ENCODE results near the gene LZTFL1.

Gene LZTFL1

DNA sequence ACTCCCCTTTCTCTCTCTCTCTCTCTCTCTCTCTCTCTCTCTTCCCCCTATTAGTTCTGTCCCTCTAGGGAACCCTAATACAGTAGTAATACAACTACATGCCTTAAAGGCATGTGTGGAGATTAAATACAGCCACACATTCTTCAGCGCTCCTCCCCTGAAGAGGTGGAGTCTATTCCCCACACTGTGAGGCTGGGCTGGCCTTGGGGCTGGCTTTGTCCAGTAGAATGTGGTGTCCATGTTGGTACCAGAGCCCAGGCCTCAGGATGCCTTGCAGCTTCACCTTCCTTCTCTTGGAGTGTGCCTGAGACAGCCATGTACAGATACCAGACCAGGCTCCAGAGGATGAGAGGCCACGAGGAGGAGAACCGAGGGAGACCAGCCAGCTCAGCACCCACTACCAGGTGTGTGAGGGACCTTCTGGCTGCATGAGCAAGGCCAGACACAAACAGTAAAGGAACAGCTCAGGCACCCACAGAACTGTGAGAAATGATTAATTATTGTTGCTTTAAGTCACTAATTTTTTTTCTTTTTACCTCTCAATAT lies 56.2 kb downstream of the LZTFL1 start:
- no peak for DNase-seq

DNA sequence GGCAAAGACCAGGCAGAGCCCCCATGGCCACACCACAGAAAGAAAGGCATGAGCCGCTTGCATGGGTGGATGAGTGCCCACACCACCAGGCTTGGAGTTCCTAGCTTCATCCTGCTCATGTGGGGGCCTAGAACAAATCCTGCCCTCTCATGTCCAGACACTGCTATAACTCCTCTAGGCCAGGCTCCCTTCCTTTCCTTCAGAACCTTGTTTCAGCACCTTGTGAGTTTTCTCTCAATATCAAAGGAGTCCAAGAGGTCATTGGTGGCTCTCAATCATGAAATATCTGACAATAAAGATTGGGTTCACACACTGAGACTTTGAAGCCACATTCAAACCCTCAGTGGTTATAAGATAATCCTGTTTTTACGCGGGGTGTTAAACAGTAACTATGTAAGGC lies 58.3 kb downstream of the LZTFL1 start:
- DNase-seq, result no peak

DNA sequence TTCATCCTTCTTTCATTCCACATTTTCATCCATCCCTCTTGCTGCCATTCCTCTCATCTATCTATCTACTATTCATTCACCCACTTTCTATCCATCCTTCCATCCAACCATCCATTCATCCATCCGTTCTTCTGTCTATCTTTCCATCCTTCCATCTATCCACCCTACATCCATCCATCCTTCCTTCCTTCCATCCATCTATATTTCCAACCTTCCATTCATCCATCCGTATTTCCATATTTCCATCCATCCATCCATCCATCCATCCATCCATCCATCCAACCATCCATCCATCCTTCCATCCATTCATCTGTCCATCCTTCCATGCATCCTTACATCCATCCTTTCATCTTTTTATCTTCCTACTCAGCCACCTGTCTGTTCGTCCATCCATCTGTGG lies 59.5 kb downstream of the LZTFL1 start:
- no peak for DNase-seq

DNA sequence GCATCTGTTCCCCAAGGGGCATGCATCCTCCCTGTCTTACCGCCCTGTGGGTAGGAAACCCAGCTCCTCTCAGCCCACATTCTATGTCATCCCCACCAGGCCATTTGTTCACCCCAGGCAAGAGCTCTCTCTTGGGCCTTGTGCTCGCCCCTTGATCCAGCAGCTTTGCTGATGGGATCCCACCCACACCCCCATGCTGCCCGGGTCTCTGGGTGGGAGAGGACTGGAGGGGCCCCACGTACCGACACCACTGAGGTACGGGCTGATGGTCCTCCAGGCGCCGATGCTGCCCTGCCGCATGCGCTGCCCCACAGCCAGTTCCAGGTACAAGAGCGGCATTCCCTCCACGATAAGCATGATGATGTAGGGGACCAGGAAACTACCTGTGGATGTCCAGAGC lies 60.1 kb downstream of the LZTFL1 start:
- DNase-seq, result no peak

DNA sequence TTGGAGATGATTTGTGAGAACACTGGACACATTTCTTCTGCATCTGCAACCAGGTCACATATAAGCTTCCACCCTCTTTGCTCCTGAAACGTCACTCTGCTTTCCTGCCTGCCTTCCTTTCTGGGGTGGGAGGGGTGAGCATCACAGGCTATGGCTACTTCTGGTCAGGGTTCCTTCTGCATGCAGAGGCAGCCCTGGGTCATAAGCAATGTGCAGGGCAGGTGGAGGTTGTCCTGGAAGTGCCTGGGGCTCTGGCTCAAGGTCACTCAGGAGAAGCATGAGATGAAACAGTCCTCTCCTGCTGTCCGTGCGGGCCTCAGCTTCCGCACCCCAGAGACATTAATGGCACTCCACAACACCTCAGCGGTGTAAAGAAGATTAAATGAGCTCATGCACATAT lies 60.6 kb downstream of the LZTFL1 start:
- DNase-seq, result no peak

DNA sequence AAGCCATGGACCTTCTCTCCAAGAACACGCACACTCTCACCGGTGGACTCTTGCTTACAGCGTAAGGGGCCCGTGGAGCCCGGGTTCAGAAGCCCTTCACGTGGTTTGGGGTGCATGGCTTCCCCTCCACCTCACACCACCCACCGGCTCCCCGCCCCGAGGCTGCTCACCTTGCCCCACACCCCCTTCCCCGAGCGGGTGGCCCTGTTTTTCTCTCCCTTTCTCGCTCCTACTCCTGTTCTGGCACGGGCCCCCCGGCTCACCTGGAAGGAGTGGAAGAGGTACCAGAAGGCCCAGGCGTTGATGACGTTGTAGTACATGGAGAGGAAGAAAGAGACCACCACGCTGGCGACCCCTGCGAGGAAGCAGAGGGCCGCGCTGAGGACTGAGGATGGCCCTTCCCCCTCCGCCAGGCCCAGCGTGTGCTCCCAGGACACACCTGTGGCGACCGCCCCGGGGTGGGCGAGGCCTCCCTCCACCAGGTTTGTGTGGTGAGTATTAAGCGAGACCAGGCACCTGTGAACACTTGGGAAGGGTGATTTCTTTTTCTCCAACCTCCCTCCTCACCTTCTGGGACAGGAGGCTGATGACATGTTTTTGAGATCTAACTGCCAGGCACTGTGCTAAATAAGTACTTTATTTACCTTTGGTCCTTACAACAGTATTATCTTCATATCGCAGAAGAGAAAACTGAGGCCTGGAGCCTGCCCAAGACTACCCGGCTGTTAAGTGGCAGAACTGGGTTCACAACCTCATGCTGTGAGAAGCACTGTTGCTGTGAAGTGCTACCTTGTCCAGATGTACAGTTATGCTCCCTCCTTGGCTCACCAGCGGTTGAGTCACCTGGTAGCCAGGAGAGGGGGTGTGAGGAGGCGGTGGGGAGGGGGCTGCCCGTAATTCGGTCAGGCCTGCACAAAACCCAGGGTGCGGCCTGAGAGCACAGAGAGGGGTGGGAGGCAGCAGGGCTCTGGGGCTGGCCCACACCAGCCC lies 61.9 kb downstream of the LZTFL1 start:
- no peak for DNase-seq

DNA sequence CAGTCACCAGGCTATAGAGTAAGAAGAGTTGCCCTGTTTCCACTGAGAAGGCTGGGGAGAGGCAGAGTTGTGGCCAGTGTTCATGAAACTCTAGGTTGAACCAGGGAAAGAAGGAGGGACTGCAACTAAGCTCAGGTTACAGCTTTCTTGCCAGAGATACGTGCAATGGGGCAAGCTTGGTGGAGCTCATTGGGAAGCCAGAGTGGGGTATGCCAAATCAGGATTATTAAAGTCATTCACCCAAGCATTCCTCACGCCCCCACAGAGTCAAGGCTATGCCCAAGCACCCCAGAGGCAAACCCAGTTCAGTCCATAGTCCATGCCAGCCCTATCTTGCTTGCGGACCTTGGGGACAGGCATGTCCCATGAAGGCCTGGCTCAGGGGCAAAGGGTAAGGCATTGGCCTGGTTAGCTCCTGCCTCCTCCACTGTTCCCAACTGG lies 63.1 kb downstream of the LZTFL1 start:
- DNase-seq, result no peak

DNA sequence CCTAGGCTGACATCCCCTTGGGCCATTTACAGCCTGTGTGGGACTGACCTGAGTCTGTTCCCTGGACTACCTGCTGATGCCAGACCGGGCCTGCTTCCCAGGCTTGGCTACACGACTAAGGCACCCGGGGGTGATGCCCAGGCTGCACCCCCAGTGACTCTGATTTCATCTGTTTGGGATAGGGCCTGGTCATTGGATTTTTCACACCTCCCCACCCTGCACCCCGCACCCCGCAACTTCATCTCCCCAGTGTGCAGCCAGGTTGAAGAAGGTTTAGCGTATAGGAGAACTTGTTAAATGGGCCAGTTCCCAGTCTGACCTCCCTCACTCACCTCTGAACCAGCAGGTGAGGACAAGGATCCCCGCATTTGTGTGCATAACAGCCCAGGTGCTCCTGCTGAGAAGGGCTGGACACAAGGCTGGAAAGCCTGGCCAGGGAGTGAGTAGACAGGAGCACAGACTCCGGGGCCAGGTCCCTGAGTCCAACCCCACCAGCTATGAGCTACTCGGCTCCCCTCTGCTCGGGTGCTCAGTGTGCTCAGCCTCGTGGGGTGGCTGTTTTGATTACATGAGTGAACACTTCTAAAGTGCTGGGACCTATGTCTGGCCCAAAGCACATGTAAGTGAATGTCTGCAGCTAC lies 64.1 kb downstream of the LZTFL1 start:
- DNase-seq, result no peak

DNA sequence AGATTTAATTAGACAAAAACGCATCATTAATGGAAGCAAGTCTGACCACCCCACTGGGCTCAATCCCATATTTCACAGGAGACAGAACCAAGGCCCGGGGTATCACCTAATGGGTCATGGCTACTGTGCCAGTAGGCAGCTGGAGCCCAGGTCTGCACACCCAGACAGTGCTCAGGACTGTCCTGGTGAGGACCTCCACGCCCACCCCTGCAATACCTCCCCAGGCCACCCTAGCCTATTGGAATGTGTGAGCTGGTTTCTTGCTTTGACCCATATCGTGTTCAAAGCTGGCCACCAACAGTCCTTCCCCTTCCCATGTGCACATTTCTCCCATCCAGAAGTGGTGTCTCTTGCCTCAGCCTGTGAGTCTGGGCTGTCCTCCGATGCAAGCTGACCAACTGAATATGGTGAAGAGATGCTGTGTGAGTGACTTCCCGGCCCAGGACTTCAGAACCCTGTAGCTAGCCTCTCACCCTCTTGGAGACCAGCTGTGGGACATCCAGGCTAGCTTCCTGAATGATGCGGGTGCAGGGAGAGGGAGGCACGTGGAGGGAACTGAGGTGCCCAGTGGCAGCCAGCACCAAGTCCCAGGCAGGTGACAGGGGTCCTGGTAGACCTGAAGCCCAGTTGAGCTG lies 64.7 kb downstream of the LZTFL1 start:
- DNase-seq, result no peak

DNA sequence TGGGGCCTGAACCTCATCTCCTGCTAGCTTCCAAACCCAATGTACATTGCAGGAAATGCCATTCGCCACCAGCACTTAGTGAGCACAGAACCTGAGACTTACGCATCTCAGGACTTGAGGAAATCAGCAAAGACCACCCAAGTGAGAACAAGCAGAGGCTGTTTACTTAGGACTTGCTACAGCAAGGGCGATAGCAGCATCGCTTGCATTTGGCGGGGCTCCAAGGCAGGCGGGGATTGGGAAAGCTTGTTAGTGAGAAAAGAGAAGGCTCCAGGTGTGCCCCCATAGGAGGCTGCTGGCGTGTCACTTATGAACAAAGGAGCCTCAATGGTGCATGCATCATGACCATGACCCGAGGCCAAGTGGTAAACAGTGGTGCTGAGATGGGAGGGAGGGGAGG lies 65.3 kb downstream of the LZTFL1 start:
- no peak for DNase-seq

DNA sequence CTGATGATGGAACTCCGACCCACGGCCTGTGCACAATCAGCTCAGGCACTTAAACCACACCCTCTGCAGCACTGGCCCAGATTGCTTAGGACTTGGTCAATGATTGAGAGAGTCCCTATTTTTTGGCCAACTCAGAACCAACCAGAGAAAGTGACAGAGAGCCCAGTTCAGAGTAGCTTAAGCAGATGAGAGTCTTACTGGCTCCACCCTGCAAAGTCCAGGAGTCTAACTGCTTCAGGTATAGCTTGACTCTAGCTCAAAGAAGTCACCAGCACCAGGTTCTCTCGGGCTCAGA lies 65.7 kb downstream of the LZTFL1 start:
- no peak for DNase-seq

DNA sequence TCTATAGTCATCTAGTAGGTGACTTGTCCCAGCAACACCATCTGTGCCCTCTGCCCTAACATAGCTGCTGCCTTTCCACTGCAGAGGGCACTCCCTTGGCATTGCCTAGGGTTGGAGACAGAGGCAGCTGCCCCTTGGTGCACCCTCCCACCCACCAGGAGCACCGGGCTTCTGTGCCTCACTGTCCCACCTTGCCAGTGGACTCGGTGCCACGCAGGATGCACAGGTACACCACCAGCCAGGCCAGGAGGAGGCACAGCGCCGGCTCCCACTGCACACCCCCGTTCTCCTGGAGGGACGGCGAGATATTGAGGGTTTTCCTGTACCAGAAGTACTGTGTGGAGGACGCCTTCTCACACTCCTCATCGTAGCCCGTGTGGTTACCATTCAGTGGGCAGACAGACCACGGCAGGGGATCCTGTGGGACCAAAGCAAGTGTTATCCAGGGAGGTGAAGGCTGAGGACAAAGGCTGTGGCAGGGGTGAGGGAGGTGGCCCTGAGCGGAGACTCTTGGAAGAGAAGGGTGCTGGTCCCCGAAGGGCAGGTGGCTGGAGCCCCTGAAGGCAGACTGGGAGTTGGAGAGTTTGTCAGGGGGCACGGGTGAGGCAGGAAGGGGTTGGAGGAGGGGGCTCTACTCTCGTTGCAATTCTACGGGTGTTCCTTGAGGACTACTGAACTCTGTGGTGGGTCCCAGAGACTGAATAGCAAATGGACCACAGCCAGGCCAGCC lies 66.2 kb downstream of the LZTFL1 start:
- no peak for DNase-seq

DNA sequence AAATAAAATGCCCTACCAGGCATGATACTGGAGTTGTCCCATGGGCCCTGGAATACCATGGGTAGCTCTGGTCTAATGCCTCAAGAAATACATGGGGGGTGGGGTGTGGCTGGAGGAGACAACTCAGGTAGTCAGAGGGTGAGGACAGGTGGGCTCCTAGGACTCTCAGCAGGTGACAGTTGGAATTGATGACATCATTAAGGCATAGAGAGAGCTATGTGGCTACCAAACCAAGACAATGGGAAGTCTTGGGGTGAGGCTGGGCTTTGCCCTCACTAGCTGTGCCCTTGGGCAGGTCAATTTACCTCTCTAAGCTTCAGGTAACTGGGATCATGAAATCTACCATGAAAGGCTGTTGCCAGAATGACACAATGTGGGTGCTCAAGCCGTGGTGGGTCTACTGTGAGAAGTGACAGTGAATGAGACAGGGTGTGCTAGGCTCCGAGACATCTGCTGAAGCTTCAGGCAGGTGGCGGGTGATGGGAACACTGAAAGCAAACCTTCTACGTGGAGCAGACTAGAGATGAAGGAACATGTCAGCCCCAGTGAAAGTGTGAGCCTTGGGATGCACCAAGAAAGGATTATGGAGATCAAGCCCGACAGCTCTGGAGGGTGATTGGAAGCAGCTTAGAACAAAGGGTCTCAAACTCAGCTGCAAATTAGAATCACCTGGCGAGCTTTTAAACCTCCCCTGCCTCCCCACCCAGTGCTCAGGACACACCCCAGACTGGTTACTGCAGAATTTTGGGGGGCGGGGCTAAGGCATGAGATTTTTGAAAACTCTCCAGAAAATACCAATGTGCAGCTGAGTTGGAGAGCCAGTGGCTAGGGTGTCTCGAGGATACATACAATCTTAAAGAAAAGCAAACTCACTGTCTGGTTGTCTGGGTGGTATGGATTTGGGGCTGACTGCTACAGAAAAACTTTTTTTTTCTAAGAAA lies 67.1 kb downstream of the LZTFL1 start:
- no peak for DNase-seq

DNA sequence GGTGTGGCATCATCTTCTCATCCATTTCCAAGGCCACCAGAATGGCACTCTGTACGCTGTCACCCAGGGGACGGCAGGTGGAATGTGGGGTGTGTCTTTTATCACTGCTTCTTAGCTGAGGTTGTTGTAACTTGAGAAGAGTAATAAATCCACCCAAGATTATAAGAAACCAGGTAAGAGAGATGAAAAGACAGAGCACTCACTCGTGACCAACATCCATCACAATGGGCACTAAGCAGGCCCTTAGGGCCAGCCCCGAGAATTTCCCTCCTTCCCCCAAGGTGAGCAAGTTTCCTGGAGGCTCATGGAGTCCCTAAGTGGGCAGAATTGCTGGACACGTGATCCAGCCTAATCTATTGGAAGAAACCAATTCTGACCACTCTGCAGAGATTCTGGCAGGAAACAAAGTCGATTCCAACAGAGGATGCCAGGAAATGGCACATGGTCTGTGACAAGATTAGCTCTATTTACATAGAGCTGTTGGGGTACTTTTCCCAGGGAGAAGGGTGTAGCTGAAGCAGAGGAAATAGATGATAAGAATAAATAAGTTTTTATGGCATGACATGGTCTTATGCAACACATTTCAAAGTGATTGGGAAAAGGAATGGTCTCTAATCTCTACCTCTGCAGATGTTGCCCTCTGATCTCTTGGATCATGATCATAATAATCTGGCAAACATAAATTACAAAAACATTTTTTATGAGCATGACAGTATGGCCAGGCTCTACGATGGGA lies 68.0 kb downstream of the LZTFL1 start:
- DNase-seq, result no peak

Data from activated T-cell treated with anti-CD3 and anti-CD28 coated beads for 4 hours (primary cell).